ENCODE results near the gene UNKL.
"Not testable (repeated sequence)": the region's sequence is repeated elsewhere in the genome, so short reads cannot be mapped to it uniquely, and the experiment has no call there.

Gene UNKL

DNA sequence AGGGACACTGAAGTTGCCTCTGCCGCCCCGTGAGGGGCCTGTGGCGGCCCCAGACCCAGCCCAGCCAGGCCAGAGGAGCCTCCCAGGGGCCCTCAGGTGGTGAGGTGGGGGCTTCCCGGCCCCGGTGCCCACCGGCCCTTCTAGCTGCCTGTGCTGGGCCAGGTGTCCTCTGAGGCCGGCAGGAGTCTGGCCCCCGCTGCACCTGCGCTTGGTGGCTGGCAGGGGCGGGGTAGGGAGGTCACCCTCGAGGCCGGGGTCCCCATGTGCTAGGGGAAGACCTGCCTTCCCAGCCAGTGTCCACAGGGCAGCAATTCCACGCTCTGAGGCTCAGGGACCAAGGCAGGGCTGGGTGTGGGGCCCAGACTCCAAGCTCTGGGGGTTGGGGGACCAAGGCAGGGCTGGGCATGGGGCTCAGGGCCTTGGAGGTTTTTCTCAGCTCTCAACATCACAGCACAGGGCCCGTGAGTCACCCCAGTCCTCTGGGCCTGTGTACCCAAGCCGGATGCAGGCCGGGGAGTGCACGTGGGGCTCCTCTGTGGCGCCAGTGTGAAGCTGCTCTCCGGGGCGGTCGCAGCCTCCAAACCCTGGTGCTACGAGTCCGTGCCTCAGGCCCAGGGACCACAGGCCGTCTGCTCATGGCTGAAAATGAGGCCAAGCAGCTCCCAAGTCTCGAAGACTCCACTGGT is 31.2 kb upstream of the UNKL start:
- no peak for DNase-seq

DNA sequence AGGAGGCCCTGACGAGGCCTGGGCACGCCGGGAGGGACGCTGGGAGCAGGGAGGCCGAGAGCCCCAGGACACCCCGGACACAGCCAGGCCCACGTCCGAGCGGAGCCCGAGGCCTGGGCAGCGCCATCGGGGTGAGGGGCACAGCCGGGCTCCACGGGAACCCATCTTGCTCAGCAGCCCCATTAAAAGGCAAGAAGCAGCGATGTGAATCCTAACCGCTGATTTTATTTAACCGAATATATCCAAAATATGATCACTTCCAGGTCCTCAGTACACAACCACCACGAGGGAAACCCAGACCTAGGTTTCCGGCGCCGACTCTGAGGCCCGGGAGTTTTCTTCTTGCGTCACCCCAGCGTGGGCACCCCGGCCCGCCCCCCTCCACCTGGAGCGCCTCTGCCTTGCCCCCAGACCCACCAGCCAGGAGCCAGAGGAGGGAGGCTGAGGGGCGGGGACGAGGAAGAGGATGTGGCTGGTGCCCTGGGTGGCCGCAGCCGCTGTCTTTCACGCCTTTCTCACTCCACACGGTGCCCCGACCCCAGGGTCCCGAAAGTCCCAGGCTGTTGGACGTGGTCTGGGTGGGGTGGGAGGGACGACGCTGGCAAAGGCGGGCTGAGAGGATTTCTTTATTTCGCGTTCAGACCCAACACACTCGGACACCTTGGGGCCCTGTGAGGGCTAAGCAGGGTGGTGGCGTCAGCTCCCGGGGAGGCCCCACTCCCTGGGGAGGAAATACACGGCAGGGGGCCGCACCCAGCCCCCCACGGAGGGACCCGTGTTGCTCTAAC is 30.4 kb upstream of the UNKL start:
- DNase-seq: no peak

DNA sequence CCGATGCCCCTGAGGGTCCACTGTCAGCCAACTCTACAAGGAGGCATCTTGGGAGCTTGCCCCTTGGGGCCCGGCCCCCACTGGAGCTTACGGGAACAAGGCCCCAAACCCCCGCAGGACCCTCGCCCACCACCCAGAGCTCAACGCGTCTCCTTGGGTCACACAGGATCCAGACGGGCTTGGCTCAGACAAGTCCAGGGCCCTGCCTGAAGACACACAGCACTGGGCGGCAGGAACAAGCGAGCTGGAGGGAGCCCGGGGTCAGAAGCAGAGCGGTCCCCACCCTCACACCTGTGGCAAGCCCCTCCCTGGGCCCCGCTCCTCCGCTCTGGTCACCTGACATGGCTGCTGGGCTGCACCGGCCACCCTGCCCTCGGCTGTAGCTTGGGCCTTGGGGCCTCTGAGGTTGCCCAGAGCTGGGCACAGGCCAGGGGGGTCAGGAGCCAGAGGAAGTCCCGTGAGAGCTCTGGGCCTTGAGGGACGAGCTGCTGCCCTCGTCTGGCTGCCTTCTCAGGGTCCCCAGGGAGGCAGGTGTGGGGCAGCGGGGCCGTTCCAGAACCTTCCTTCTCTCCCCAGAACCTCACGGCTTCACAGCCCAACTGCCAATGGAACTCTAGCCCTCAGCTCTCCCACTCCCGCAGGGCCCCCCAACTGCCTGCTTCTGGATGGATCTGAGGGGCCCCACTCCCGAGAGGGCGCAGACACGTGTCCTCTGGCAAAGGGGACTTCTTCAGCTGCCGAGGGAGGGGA is 29.7 kb upstream of the UNKL start, which contains the start of gene CCDC154:
CCDC154 (minus strand) TSS at position 577 of the 750 bp plus-strand sequence; CDS start at position 343, 234 bp downstream.
- no peak for DNase-seq

DNA sequence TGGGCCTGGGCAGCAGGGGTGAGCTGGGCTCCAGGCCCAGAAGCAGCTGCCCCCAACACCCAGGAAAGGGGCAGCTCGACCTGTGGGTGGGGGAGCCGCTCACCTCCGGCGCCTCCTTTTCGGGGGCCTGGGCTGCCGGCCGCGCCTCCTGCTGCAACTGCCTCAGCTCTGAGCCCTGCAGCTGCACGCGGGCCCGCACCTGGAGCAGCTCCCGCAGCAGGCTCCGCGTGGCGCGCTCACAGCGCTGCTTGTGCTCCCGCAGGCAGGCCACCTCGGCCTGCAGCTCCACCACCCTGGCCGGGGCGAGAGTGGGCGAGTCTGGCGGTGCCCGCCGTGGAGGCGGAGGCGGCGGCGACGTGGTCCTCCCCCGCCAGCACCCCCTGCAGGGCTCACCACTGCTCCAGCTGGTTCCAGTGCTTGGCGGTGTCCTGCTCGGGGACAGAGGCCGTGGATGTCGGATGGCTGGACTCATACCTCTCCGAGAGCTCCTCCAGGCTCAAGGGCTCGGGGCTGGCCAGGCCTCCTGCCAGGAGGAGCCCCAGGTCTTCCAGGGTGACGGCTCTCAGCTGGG is 29.0 kb upstream of the UNKL start:
- DNase-seq: no peak

DNA sequence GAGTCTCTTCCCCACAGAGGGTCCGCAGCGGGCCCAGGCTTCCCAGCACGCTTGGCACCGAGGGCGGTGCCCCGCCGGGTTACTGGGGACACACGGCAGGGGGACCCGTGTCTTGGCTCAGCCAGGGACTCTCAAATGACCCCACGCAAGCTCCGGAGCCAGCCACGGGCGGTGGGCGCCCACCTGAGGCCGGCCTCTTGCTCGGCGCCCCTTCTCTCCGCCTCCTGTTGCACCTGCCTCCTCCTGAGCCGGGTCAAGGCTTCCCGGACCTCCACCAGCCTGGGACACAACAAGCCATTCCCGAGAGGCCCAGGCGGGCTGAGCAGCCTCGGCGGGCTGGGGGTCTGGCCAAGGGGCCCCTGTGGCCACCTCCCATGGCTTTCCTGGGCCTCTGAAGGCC is 28.2 kb upstream of the UNKL start:
- DNase-seq: no peak

DNA sequence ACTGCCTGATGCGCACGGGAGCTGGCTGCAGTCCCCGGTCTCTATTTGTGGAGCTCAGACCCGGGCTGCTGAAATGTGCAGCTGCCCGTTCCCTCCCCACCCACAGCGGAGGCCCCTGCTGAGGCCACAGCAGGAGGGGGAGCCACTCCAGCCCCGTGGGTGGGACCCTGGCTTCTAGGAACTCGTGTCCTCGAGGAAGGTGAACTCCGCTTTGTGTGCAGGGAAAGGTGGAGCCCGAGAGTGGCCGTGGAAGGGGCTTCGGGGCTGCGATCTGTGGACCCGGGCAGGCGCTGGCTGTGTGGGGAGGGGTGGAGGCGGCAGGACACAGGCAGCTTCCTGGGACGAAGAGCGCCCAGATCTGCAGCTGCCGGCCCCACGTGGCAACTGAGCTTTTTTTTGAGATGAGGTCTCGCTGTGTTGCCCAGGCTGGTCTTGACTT is 26.9 kb upstream of the UNKL start:
- DNase-seq: no peak

DNA sequence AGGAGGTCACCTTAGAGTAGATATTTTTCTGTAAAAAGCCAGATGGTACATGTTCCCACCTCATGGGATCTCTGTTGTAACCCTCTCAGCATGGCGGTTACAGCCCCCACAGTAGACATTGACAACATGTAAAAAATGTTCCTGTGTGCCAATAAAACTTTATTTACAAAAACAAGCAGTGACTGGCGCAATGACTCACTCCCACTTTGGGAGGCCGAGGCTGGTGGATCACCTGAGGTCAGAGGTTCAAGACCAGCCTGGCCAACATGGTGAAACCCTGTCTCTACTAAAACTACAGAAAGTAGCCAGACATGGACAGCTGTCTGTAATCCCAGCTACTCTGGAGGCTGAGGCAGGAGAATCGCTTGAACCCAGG is 25.2 kb upstream of the UNKL start:
- not testable (repeated sequence) for DNase-seq

DNA sequence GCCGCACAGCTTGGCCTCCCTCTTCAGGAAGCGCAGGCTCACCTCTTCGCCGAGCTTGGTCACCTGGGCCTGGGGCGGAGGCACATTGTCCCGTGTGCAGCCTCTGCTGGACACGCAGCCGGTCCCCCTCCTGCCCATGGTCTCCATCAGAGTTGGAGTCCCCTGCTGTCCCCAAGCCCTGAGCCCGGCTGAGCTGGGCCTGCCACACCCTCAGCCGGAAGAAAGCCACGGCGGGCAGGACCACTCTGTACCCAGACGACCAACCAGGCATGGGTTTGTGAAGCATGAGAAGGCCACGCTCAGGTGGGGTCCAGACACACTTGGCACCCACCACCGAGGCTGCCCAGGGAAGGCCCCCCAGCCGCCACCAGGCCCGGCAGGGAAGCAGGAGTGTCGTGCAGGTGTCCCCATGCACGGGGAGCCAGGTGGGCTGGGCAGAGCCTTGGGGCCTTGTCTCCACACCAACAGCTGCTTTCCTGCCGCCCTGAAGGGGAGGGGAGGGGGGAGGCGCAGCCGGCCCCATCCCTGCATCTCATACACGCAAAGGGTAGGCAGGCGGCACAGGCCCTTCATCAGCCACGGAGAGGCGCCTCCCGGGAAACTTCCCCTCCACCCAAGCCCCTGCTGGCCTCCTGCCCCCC is 24.7 kb upstream of the UNKL start:
- no peak for DNase-seq

DNA sequence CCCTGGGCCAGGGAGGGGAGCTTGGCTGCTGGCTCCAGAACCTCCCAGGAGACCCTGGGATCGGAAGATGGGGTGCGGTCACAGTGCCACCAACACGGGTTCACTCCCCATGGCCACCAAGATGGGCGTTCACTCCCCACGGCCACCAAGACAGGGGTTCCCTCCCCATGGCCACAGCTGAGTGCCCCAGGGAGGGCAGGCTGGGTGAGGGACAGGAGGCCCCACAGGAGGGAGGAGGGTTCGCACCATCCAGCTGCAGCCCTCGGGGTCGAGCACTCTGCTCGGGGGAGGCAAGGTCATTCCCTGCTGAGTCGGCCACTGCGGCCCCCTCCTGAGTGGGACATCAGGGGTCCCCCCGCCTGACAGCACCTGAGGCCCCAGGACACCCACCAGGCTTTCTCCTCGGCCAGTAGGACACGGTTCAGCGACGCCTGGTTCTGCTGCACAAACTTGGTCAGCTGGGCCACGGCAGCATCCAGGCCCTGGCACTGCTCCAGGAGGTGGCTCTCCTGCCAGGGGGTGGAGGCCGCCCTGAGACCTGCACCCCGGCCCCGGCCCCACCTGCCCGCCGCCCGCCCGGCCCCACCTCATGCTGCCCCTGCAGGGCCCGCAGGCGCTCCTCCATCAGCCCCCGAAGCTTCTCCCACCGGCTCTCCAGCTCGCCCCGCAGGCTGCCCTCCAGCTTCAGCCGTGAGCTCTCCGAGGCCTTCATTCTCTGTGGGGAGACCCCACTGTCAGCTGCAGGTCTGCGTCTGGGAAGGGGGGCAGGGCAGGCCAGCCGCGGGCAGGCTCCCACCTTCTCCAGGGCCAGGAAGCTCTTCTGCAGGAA is 23.9 kb upstream of the UNKL start:
- no peak for DNase-seq

DNA sequence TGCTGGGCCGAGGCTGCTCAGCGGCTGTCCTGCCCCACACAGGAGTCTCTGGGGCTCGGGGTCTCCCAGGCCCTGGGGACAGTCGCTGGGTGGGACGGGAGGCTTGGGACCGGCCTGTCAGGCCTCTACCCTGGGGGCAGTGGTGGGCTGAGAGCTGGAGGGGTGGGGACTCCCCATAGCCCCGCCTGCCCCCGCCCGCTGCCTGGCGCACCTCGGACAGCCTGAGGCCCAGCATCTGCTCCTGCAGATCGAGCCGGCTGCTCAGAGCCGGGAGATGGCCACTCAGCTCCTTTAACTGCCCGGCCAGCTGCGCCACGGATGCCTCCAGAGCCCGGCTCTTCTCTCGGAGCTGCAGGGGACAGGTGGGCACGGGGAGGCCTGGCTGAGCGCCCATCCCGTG is 23.1 kb upstream of the UNKL start:
- DNase-seq: no peak

DNA sequence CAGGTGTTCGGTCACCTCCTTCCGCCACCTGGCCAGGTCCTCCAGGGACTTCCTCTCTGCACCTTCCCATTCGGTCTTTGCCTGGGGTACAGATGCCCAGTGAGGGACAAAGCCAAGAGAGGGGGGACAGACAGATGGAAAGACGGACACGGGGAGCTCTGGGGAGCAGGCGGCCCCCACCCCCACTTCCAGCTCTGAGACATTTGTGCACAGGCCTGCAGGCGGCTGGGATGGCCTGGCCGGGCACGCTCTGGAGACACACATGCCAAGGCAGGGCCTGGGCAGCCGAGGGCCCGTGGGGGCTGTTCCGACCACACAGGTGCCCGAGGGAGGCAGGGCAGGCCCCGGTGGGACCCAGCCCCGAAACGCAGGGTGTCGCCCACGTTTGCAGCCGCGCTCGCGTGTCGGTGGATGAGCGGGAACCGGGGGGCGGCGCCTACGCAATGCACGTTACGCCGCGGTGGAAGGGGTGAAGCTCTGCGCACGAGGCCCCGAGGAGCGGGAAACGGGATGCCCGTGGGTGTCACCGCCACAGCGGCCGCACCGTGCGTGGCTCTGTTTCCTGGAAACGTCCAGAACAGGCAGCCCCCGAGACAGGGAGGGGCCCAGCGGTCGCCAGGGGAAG is 22.3 kb upstream of the UNKL start:
- DNase-seq: no peak

DNA sequence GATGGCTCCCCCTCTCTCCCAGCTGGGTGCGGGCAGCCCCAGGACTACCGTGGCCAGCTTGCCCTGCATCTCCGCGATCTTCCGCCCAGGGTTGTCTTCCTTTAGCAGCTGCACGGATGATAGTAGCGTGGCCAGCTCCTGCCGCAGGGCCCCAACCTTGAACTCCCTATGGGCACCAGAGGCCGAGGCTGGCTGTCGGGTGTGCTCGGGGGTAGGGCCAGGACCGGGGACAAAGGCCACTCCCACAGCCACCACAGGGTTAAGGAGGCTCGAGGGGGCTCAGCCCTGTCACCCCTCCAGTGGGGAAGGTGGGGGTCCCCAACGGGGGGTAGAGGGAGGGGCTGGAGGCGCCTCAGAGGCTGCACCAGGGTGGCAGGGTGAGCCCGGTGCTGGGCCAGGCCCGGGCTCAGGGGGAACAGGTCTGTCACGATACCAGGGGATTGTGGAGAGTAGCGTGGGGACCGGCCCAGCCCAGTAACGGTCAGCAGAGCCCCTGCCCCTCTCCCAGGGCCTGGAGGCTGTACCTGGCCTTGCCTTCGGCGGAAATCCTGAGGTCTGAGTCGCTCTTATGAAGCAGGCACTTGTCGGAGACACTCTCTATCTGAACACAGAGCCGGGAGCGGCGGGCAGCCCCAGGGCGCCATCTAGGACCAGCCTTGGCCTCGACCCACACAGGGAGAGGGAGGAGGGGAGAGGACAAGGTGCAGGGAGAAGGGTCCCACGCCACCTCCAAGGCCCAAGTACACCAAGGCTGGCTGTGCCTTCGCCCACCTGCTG is 21.6 kb upstream of the UNKL start:
- no peak for DNase-seq

DNA sequence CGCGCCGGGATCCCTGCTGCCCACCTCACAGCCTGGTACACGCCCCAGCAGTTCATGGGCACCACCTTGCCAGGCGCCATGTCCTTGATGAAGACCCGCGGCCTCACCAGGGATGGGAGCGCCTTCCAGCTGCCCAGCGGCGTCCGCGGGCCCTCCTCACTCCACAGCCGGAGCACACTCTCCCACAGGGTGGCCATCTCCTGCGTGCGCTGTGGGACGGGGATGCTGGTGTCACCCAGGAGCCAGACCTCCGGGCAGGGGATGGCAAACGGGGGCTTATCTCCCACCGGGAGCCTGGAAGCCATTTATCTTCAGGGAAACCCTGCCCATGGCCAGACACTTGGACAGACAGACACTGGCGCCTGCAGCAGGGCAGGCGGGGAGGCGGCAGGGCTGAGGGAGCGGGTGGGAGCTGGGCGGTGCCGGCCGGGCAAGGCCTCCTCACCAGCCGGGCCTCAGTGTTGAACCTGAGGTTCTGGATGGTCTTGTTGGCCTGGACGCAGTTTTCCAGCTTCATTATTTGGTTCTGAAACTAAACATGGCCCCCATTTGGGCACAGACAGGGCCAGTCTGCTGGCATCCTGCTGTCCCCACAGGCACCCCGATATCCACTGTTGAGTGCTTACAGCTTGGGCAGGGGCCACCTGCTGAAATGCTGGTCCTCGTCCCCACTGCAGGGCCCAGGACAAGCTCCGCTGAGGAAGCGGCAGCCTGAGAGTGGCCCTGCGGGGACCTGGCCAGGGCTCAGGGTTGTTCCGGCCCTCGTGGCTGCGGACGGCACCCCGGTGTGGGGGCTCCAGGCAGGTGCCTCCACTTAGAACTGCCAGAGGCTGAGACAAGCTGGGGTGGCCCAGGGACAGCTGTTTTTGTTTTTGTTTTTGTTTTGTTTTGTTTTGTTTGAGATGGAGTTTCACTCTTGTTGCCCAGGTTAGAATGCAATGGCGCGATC is 20.4 kb upstream of the UNKL start:
- no peak for DNase-seq

DNA sequence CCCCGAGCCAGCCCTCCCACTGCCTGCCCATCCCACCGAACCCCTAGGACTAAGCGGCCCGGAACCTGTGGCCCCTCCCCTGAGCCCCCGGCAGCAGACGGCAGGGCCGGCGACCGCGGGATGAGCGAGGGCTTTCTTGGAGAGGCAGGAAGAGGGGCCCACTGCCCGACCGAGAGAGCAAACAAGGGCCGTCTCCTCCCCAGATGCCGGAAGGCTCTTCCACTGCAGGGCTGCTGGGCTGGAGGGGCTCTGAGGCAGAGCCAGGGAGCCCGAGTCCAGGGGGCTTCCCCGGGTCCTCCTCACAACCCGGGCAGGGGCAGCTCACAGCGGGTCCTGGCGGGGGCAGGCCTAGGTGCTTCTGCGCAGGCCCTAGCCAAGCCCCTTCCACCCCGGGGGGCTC is 19.3 kb upstream of the UNKL start:
- DNase-seq: no peak

DNA sequence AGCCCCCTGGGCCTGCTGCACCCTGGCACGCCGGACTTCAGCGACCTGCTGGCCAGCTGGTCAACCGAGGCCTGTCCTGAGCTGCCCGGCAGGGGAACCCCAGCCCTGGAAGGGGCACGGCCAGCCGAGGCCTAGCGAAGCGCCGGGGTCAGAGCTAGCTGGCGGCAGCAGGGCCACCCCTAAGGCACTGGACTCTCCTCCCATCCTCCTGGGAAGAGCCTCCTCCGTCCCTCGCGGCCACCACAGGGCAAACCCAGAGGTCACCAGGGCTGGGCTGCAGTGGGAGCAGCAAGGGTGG is 18.7 kb upstream of the UNKL start:
- no peak for DNase-seq

DNA sequence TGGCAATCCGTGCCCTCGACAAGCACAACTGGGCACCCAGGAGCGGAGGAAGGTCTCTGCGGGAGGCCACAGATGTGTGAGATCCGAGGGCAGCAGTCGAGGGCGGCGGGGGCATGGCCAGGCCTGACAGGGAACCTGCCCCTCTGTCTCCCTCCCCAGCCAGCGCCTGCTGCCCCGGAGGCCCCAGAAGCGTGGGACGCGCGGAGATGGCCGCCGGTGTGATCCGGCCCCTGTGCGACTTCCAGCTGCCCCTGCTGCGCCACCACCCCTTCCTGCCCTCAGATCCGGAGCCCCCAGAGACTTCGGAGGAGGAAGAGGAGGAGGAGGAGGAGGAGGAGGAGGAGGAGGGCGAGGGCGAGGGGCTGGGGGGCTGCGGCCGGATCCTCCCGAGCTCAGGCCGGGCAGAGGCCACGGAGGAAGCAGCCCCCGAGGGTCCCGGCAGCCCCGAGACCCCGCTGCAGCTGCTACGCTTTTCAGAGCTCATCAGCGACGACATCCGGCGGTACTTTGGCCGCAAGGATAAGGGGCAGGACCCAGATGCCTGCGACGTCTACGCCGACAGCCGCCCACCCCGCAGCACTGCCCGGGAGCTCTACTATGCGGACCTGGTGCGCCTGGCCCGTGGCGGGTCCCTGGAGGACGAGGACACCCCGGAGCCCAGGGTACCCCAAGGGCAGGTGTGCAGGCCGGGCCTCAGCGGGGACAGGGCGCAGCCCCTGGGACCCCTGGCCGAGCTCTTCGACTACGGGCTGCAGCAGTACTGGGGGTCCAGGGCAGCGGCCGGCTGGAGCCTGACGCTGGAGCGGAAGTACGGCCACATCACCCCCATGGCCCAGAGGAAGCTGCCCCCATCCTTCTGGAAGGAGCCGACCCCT is 18.1 kb upstream of the UNKL start:
- no peak for DNase-seq

DNA sequence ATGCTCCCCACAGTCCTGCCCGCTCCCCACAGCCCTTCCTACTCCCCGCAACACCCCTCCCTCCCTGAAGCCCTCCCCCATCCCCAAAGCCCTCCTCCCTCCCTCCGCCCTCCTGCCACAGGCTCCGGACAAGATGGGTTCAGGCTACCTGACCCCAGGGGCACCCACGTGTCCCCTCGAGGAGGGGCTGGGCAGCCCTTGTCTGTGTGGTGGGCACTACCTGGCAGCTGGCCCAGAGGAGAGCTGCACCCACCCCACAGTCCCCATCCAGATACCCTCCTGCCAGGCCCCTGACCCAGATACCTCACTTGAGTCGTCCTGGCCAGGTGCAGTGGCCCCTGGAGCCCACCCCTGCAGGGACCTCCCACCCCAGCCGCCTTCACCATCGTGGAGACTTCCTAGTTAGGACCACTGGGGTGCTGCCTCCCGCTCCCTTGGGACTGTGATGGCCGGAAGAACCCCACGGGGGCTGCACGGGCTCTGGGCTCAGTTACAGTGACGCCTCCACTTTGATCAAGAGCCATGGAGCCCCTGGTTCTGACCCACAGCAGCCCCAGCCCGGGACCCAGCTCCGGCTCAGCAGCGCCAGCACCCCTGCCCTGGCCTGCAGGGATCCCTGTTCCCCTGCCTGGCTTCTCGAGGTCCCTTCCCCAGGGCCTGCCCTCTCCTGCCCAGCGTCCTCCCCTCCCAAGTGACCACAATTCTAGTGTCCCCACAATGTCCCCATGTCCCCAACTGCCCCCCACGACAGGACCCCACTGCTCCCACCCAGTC is 17.2 kb upstream of the UNKL start:
- DNase-seq: no peak
